Measurements from ENCODE around the gene ARPIN.

- TF ChIP-seq CTCF (IDR thresholded peaks at IDR 0.05) (no peak), POLR2A (IDR thresholded peaks at IDR 0.05) (no peak)
These were observed 45.5 kb upstream of the ARPIN start for GRCh38 chr15:89958107-89958805.

Data from thyroid gland (tissue), 4 donors.